MM.1S (cell line): Measurements from ENCODE around the gene ITLN2.
"Not testable (repeated sequence)": the region's sequence is repeated elsewhere in the genome, so short reads cannot be mapped to it uniquely, and the experiment has no call there.

Experiments
- DNase-seq: peaks from one replicate; pipeline ENCODE4 v3.0.0-alpha.2; 2015
- H2AFZ ChIP-seq: fragments of 300-600 bp; sonication (generic); 2 replicates; pipeline ENCODE4 v1.6.0; 2016; ENCODE audit warnings: antibody characterized with exemption, low read length
- H3F3A ChIP-seq: fragments of 300-600 bp; sonication (generic); 2 replicates; pipeline ENCODE4 v1.6.1; 2016; ENCODE audit warnings: mild to moderate bottlenecking, antibody characterized with exemption, low read length, moderate library complexity, mixed read lengths; ENCODE audit not compliant: insufficient read depth
- H3K27ac ChIP-seq: fragments of 300-600 bp; sonication (generic); 2 replicates; pipeline ENCODE4 v1.5.1; 2016; ENCODE audit warnings: mild to moderate bottlenecking, low read length
- H3K27me3 ChIP-seq: fragments of 300-600 bp; sonication (generic); replicated peaks from 2 replicates; pipeline ENCODE4 v1.6.0; 2016; ENCODE audit warnings: low read length; ENCODE audit not compliant: insufficient read depth
- H3K36me3 ChIP-seq: fragments of 300-600 bp; sonication (generic); replicated peaks from 2 replicates; pipeline ENCODE4 v1.6.1; 2016; ENCODE audit warnings: mild to moderate bottlenecking, low read length, mixed read lengths; ENCODE audit not compliant: insufficient read depth
- H3K4me1 ChIP-seq: fragments of 300-600 bp; sonication (generic); 2 replicates; pipeline ENCODE4 v1.6.1; 2016; ENCODE audit warnings: low read length, mixed read lengths
- H3K4me2 ChIP-seq: fragments of 300-600 bp; sonication (generic); 2 replicates; pipeline ENCODE4 v1.6.0; 2016; ENCODE audit warnings: low read depth, low read length
- H3K4me3 ChIP-seq: fragments of 300-600 bp; sonication (generic); 2 replicates; pipeline ENCODE4 v1.5.1; 2016; ENCODE audit warnings: low read length, mixed read lengths
- H3K79me2 ChIP-seq: fragments of 300-600 bp; sonication (generic); 2 replicates; pipeline ENCODE4 v1.6.1; 2016; ENCODE audit warnings: mixed run types, low read length, mixed read lengths
- H3K9ac ChIP-seq: fragments of 300-600 bp; sonication (generic); 2 replicates; pipeline ENCODE4 v1.6.1; 2016; ENCODE audit warnings: low read length, mixed read lengths
- H3K9me2 ChIP-seq: fragments of 300-600 bp; sonication (generic); replicated peaks from 2 replicates; pipeline ENCODE4 v1.6.1; 2016; ENCODE audit warnings: mild to moderate bottlenecking, low read length, mixed read lengths; ENCODE audit not compliant: insufficient read depth
- H3K9me3 ChIP-seq: fragments of 300-600 bp; sonication (generic); replicated peaks from 2 replicates; pipeline ENCODE4 v1.6.1; 2016; ENCODE audit warnings: mild to moderate bottlenecking, low read length, mixed read lengths; ENCODE audit not compliant: insufficient read depth
- H4K20me1 ChIP-seq: fragments of 300-600 bp; sonication (generic); 2 replicates; pipeline ENCODE4 v1.6.1; 2016; ENCODE audit warnings: mild to moderate bottlenecking, low read length, moderate library complexity, mixed read lengths; ENCODE audit not compliant: insufficient read depth
- EZH2 ChIP-seq: fragments of 300-600 bp; sonication (generic); optimal IDR thresholded peaks from 2 replicates; pipeline ENCODE3; 2017; ENCODE audit warnings: low read depth, mild to moderate bottlenecking, antibody characterized with exemption, low read length, mixed read lengths
- EZH2phosphoT487 ChIP-seq: fragments of 300-600 bp; sonication (generic); IDR thresholded peaks from 2 replicates; pipeline ENCODE4 v1.6.1; 2018; ENCODE audit warnings: antibody characterized with exemption, low read length
- TF ChIP-seq, protein P1 (sequence below): fragments of 300-600 bp; sonication (generic); IDR thresholded peaks from 2 replicates; pipeline ENCODE4 v1.5.1; 2016; ENCODE audit warnings: antibody characterized with exemption, low read length, mixed read lengths

Gene ITLN2

GRCh38 chr1:160905617-160905989 is 49.0 kb downstream of the ITLN2 start:
- DNase-seq, result no peak

GRCh38 chr1:160904783-160905616 is 49.6 kb downstream of the ITLN2 start:
- Histone ChIP-seq H3K9me3 (no peaks in the 10 kb centered on the region), H3K4me2 (no peak overlapping the region), H3K4me3 (no peak overlapping the region), H3K79me2 (no peaks in the 10 kb centered on the region), H3K4me1 (no peaks in the 10 kb centered on the region), H3K36me3 (no peaks in the 10 kb centered on the region), H3F3A (no peaks in the 10 kb centered on the region), H3K9ac (no peak overlapping the region), H3K27me3 (no peaks in the 10 kb centered on the region), H4K20me1 (no peaks in the 10 kb centered on the region), H2AFZ (no peak overlapping the region), H3K27ac (no peak overlapping the region), H3K9me2 (no peaks in the 10 kb centered on the region)
- TF ChIP-seq, protein P1, sequence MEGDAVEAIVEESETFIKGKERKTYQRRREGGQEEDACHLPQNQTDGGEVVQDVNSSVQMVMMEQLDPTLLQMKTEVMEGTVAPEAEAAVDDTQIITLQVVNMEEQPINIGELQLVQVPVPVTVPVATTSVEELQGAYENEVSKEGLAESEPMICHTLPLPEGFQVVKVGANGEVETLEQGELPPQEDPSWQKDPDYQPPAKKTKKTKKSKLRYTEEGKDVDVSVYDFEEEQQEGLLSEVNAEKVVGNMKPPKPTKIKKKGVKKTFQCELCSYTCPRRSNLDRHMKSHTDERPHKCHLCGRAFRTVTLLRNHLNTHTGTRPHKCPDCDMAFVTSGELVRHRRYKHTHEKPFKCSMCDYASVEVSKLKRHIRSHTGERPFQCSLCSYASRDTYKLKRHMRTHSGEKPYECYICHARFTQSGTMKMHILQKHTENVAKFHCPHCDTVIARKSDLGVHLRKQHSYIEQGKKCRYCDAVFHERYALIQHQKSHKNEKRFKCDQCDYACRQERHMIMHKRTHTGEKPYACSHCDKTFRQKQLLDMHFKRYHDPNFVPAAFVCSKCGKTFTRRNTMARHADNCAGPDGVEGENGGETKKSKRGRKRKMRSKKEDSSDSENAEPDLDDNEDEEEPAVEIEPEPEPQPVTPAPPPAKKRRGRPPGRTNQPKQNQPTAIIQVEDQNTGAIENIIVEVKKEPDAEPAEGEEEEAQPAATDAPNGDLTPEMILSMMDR, result no peak
- TF ChIP-seq EZH2phosphoT487 (no peak), EZH2 (no peak)
- DNase-seq, result no peak

More at GRCh38 chr1:160905617-160905989, 49.0 kb downstream of the ITLN2 start:
- H3K79me2 ChIP-seq, result no peaks in the 10 kb centered on the region
- H3K9me3 ChIP-seq, result no peaks in the 10 kb centered on the region
- H3K4me3 ChIP-seq, result no peak overlapping the region
- H3K9me2 ChIP-seq, result no peaks in the 10 kb centered on the region
- TF ChIP-seq EZH2phosphoT487 (no peak), EZH2 (no peak)
- TF ChIP-seq, protein P1, result no peak
- no peaks in the 10 kb centered on the region for H3K4me1 ChIP-seq
- no peak overlapping the region for H3K27ac ChIP-seq
- H3K9ac ChIP-seq, result no peak overlapping the region
- no peaks in the 10 kb centered on the region for H4K20me1 ChIP-seq
- H2AFZ ChIP-seq, result no peak overlapping the region
- no peak overlapping the region for H3K4me2 ChIP-seq
- H3F3A ChIP-seq, result no peaks in the 10 kb centered on the region
- H3K36me3 ChIP-seq, result no peaks in the 10 kb centered on the region
- no peaks in the 10 kb centered on the region for H3K27me3 ChIP-seq

DNA sequence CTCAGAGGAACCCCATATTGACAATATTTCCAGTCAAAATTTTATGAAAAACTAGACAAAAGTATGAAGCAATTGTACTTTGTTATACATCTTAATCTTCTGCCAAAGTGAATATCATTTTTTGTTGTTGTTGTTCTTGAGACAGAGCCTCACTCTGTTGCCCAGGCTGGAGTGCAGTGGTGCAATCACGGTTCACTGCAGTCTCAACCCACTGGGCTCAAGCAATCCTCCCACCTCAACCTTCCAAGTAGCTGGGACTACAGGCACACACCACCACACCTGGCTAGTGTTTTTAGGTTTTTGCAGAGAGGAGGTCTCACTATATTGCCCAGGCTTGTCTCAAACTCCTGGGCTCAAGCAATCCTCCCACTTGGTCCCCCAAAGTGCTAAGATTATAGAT is 52.4 kb downstream of the ITLN2 start:
- not testable (repeated sequence) for H3K4me2 ChIP-seq, H4K20me1 ChIP-seq, H3K9me2 ChIP-seq, H3K4me3 ChIP-seq, H3K79me2 ChIP-seq, H3K9ac ChIP-seq, H3K27ac ChIP-seq, H3F3A ChIP-seq, H3K4me1 ChIP-seq, H2AFZ ChIP-seq, H3K27me3 ChIP-seq, H3K9me3 ChIP-seq, DNase-seq, H3K36me3 ChIP-seq

DNA sequence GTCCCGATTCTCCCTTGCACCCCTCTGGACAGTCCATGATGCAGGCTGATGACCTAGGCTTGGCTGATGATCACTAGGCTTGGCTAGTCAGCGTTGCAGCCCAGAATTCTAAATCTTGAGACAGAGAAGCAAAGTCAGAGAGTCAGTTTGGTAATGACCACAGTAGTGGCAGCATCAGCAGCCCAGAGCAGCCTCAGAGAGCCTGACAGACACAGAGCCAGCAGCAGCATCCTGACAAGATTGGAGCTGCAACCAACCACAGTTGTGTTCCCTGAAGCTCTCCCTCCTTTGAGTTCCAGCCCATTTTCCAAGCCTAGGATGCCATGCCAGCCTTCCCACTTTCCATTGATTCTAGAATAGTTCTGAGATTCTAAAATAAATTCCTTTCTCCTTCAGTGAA is 52.8 kb downstream of the ITLN2 start:
- no peaks in the 10 kb centered on the region for H4K20me1 ChIP-seq
- DNase-seq, result no peak
- no peak overlapping the region for H3K4me2 ChIP-seq
- no peak overlapping the region for H3K4me3 ChIP-seq
- H3K27me3 ChIP-seq, result no peaks in the 10 kb centered on the region
- H3K79me2 ChIP-seq, result no peaks in the 10 kb centered on the region
- no peak overlapping the region for H2AFZ ChIP-seq
- no peaks in the 10 kb centered on the region for H3K36me3 ChIP-seq
- no peaks in the 10 kb centered on the region for H3F3A ChIP-seq
- TF ChIP-seq, protein P1, result no peak
- TF ChIP-seq EZH2, result no peak
- TF ChIP-seq EZH2phosphoT487, result no peak
- H3K9ac ChIP-seq, result no peak overlapping the region
- no peaks in the 10 kb centered on the region for H3K9me3 ChIP-seq
- no peaks in the 10 kb centered on the region for H3K4me1 ChIP-seq
- H3K27ac ChIP-seq, result no peak overlapping the region
- H3K9me2 ChIP-seq, result no peaks in the 10 kb centered on the region

DNA sequence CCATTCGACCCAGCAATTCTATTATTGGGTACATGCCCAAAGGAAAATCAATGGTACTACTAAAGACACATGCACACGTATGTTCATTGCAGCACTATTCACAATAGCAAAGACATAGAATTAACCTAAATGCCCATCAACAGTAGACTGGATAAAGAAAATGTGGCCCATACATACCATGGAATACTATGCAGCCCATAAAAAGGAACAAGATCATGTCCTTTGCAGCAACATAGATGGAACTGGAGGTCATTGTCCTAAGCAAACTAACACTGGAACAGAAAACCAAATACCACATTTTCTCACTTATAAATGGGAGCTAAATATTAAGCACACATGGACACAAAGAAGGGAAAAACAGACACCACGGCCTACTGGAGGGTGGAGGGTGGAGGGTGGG is 53.9 kb downstream of the ITLN2 start:
- H3K9me2 ChIP-seq, H3K27me3 ChIP-seq: not testable (repeated sequence)

More for the DNA sequence above, 53.9 kb downstream of the ITLN2 start:
- H4K20me1 ChIP-seq, H3K4me1 ChIP-seq, H3K4me3 ChIP-seq, H2AFZ ChIP-seq, H3K36me3 ChIP-seq, DNase-seq, H3K79me2 ChIP-seq, H3K9me3 ChIP-seq, H3K4me2 ChIP-seq, H3K27ac ChIP-seq, H3K9ac ChIP-seq, H3F3A ChIP-seq: not testable (repeated sequence)
